ENCODE measurements around the gene SND1. TPM values are rescaled to one million over a fixed set of nuclear protein-coding genes. Genes with fewer than 3 reads are reported as not detected.

SND1 gene
- total and polyA plus RNA-seq, 4 donors, result 59.4 to 214 (median 84.1) TPM

DNA sequence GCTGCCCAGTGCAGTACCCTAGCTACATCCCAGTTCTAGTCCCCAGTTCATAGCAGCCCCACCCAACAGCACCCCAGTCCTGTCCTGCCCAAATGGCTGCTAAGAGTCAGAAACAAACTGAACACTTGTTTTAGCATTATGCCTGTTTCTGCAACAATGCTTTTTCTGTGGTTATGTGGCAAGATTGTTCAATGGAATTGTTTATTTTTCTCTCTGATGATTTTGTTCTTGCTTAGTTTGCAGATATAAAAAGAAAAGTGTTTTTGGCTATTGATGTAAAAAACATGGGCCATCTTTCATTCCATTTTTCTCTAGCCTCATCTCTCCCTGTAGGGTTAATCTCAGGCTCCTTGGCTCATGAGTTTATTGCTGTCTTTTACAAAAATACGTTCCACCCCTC is 336.8 kb downstream of the SND1 start:
- H3K4me1 ChIP-seq (ENCODE audit: control insufficient read depth in 4 of 4, insufficient read depth in 4 of 4, low read length in 3 of 4), result no peaks in the 10 kb centered on the region
- H3K36me3 ChIP-seq (ENCODE audit: control insufficient read depth in 4 of 4, insufficient read depth in 3 of 4, low read depth in 1 of 4, low read length in 3 of 4), result peaks cover 2 to 16% (median 14%) of the 10 kb centered on the region in 4 donors
- no peak overlapping the region for H3K27ac ChIP-seq (ENCODE audit: low read depth in 1 of 2, low read length in 2 of 2)
- TF ChIP-seq ATF3 (IDR thresholded peaks at IDR 0.05) (no peak), HNF4G (IDR thresholded peaks at IDR 0.05) (no peak), MAX (IDR thresholded peaks at IDR 0.05) (no peak), REST (IDR thresholded peaks at IDR 0.05) (no peak), SP1 (IDR thresholded peaks at IDR 0.05) (no peak), EGR1 (IDR thresholded peaks at IDR 0.05; ENCODE audit: low read depth in 2 of 2) (no peak), YY1 (IDR thresholded peaks at IDR 0.05) (no peak)
- TF ChIP-seq, protein P1, sequence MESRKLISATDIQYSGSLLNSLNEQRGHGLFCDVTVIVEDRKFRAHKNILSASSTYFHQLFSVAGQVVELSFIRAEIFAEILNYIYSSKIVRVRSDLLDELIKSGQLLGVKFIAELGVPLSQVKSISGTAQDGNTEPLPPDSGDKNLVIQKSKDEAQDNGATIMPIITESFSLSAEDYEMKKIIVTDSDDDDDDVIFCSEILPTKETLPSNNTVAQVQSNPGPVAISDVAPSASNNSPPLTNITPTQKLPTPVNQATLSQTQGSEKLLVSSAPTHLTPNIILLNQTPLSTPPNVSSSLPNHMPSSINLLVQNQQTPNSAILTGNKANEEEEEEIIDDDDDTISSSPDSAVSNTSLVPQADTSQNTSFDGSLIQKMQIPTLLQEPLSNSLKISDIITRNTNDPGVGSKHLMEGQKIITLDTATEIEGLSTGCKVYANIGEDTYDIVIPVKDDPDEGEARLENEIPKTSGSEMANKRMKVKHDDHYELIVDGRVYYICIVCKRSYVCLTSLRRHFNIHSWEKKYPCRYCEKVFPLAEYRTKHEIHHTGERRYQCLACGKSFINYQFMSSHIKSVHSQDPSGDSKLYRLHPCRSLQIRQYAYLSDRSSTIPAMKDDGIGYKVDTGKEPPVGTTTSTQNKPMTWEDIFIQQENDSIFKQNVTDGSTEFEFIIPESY (IDR thresholded peaks at IDR 0.05), result no peak
- H3K27me3 ChIP-seq (ENCODE audit: control insufficient read depth in 4 of 4, insufficient read depth in 4 of 4, low read length in 3 of 4), result no peaks in the 10 kb centered on the region
- no peak overlapping the region for H3K9ac ChIP-seq (ENCODE audit: low read depth in 1 of 2, low read length in 2 of 2)
- DNase-seq (ENCODE audit: low spot score), result no peak
- no peak overlapping the region for H3K4me3 ChIP-seq (ENCODE audit: low read depth in 1 of 3, low read length in 3 of 3)
- no peaks in the 10 kb centered on the region for H3K9me3 ChIP-seq (ENCODE audit: control insufficient read depth in 4 of 4, low read length in 3 of 4)
- WGBS, result 84% methylated on average over 1 of the region's 1 CpG

DNA sequence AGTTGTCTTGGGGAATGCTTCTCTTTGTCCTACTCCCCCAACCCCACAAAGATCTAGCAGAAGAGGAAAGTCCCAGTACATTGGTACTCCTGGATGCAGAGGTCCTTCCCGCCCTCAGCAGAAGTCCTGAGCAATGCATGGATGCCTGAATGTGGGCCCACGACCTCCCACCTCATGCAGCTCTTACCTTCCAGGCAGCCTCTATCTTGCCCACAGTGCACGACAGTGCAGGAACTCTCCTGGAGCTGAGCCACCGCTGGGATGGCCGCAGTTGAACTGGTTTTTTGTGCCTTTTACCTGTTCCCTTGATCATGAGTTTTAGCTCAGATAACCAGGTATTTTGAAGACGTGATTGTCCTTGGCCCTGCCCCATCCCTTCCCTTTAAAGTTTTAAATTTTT is 341.3 kb downstream of the SND1 start:
- no peaks in the 10 kb centered on the region for H3K9me3 ChIP-seq (ENCODE audit: control insufficient read depth in 4 of 4, low read length in 3 of 4)
- peaks cover 0 to 7% (median 2%) of the 10 kb centered on the region in 4 donors for H3K4me1 ChIP-seq (ENCODE audit: control insufficient read depth in 4 of 4, insufficient read depth in 4 of 4, low read length in 3 of 4)
- WGBS, result 96% methylated on average over 6 of the region's 6 CpGs
- H3K27me3 ChIP-seq (ENCODE audit: control insufficient read depth in 4 of 4, insufficient read depth in 4 of 4, low read length in 3 of 4), result no peaks in the 10 kb centered on the region
- TF ChIP-seq NR2F2 (IDR thresholded peaks at IDR 0.05) (no peak), GABPA (IDR thresholded peaks at IDR 0.05 in 1 of 2, conservative IDR thresholded peaks at IDR 0.05 in 1 of 2) (no peak), TAF1 (conservative IDR thresholded peaks at IDR 0.05) (no peak), HNF4G (IDR thresholded peaks at IDR 0.05) (no peak), RXRA (IDR thresholded peaks at IDR 0.05) (no peak), SP1 (IDR thresholded peaks at IDR 0.05) (no peak), JUND (IDR thresholded peaks at IDR 0.05) (no peak), REST (IDR thresholded peaks at IDR 0.05) (no peak), ATF3 (IDR thresholded peaks at IDR 0.05) (no peak)
- TF ChIP-seq, protein P2, sequence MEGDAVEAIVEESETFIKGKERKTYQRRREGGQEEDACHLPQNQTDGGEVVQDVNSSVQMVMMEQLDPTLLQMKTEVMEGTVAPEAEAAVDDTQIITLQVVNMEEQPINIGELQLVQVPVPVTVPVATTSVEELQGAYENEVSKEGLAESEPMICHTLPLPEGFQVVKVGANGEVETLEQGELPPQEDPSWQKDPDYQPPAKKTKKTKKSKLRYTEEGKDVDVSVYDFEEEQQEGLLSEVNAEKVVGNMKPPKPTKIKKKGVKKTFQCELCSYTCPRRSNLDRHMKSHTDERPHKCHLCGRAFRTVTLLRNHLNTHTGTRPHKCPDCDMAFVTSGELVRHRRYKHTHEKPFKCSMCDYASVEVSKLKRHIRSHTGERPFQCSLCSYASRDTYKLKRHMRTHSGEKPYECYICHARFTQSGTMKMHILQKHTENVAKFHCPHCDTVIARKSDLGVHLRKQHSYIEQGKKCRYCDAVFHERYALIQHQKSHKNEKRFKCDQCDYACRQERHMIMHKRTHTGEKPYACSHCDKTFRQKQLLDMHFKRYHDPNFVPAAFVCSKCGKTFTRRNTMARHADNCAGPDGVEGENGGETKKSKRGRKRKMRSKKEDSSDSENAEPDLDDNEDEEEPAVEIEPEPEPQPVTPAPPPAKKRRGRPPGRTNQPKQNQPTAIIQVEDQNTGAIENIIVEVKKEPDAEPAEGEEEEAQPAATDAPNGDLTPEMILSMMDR (IDR thresholded peaks at IDR 0.05; ENCODE audit: low read depth, low read length, missing input control), result no peak
- TF ChIP-seq, protein P1 (IDR thresholded peaks at IDR 0.05), result no peak
- H3K9ac ChIP-seq (ENCODE audit: low read depth in 1 of 2, low read length in 2 of 2), result no peak overlapping the region
- H3K36me3 ChIP-seq (ENCODE audit: control insufficient read depth in 4 of 4, insufficient read depth in 3 of 4, low read depth in 1 of 4, low read length in 3 of 4), result peaks cover 2 to 19% (median 16%) of the 10 kb centered on the region in 4 donors
- DNase-seq (ENCODE audit: low spot score), result no peak
- H3K27ac ChIP-seq (ENCODE audit: low read depth in 1 of 2, low read length in 2 of 2), result no peak overlapping the region
- no peak overlapping the region for H3K4me3 ChIP-seq (ENCODE audit: low read depth in 1 of 3, low read length in 3 of 3)

Measured in liver (tissue), 9 donors.